OCI-LY1 (cell line): Measurements from ENCODE around the gene CTNNA2.

Experiments
- EZH2 ChIP-seq: fragments of 200-600 bp; sonication (generic), shearing (Covaris generic); IDR thresholded peaks from 2 replicates; pipeline ENCODE4 v1.8.0; 2017; ENCODE audit warnings: borderline replicate concordance, mixed run types, mild to moderate bottlenecking, antibody characterized with exemption, low read length, moderate library complexity, mixed read lengths
- TF ChIP-seq, protein P1 (sequence below): fragments of 200-600 bp; sonication (generic), shearing (Covaris generic); IDR thresholded peaks from 2 replicates; pipeline ENCODE4 v1.5.1; 2017; ENCODE audit warnings: mild to moderate bottlenecking, antibody characterized with exemption, low read length, moderate library complexity, mixed read lengths

DNA sequence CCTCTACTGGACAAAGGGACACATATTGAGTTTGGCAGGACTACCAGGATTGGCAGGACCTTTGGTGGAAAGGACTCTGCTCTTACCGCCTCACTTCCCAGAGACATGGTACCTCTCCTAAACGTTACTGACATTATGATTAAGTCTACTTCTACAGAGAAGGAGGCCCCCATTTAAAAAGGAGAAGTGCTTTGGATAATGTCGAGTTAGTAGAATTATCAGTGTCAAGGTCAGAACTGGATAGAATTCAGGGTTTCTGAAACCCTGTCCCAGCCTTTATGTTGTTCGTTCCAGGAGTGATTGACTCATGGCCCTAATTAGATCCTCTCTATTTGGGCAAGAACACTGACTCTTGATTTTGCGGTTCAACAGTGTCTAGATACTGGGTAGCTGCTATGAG lies 745.9 kb downstream of the CTNNA2 start:
- no peak for TF ChIP-seq EZH2
- TF ChIP-seq, protein P1, sequence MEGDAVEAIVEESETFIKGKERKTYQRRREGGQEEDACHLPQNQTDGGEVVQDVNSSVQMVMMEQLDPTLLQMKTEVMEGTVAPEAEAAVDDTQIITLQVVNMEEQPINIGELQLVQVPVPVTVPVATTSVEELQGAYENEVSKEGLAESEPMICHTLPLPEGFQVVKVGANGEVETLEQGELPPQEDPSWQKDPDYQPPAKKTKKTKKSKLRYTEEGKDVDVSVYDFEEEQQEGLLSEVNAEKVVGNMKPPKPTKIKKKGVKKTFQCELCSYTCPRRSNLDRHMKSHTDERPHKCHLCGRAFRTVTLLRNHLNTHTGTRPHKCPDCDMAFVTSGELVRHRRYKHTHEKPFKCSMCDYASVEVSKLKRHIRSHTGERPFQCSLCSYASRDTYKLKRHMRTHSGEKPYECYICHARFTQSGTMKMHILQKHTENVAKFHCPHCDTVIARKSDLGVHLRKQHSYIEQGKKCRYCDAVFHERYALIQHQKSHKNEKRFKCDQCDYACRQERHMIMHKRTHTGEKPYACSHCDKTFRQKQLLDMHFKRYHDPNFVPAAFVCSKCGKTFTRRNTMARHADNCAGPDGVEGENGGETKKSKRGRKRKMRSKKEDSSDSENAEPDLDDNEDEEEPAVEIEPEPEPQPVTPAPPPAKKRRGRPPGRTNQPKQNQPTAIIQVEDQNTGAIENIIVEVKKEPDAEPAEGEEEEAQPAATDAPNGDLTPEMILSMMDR, result no peak
